ENCODE data around the gene CREBBP.

GRCh38 chr16:3879258-3879886 lies 1.1 kb downstream of the CREBBP start:
- TF ChIP-seq ESRRA (IDR thresholded peaks at IDR 0.05; ENCODE audit: borderline replicate concordance, low read depth) = no peak
- TF ChIP-seq CBX8 (IDR thresholded peaks at IDR 0.05; ENCODE audit: borderline replicate concordance, extremely low read depth, low read depth, low read length, poor library complexity, severe bottlenecking) = no peak
- TF ChIP-seq, protein P1, sequence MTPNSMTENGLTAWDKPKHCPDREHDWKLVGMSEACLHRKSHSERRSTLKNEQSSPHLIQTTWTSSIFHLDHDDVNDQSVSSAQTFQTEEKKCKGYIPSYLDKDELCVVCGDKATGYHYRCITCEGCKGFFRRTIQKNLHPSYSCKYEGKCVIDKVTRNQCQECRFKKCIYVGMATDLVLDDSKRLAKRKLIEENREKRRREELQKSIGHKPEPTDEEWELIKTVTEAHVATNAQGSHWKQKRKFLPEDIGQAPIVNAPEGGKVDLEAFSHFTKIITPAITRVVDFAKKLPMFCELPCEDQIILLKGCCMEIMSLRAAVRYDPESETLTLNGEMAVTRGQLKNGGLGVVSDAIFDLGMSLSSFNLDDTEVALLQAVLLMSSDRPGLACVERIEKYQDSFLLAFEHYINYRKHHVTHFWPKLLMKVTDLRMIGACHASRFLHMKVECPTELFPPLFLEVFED (CRISPR knock-in tag; conservative IDR thresholded peaks at IDR 0.05) = no peak

Data from K562 (cell line).